Measurements from ENCODE around the gene NBAS. TPM values are rescaled to one million over a fixed set of nuclear protein-coding genes. Genes with fewer than 3 reads are reported as not detected.

The NBAS gene
- total RNA-seq, 1 donor from 2014 or later, result 61.6 TPM

- Mint-ChIP-seq H3K36me3 (ENCODE audit: low read depth) (peaks cover 11% of the 10 kb centered on the region), H3K27ac (ENCODE audit: unreplicated experiment) (no peak overlapping the region)
- no peak for TF ChIP-seq CTCF (conservative IDR thresholded peaks at IDR 0.05)
Measured at GRCh38 chr2:15383695-15384350, 177.3 kb downstream of the NBAS start.

GRCh38 chr2:15378148-15378908, 182.8 kb downstream of the NBAS start:
- H3K27ac Mint-ChIP-seq (ENCODE audit: unreplicated experiment), result no peak overlapping the region
- no peaks in the 10 kb centered on the region for H3K9me3 Mint-ChIP-seq
- no peak for TF ChIP-seq CTCF (conservative IDR thresholded peaks at IDR 0.05)
- peaks cover 15% of the 10 kb centered on the region for H3K36me3 Mint-ChIP-seq (ENCODE audit: low read depth)
- H3K4me3 Mint-ChIP-seq, result no peak overlapping the region
- no peak for DNase-seq (ENCODE audit: low read depth, low spot score)
- H3K4me1 Mint-ChIP-seq, result no peaks in the 10 kb centered on the region
- H3K27me3 Mint-ChIP-seq (ENCODE audit: low read depth), result no peaks in the 10 kb centered on the region

More at GRCh38 chr2:15383695-15384350, 177.3 kb downstream of the NBAS start:
- H3K27me3 Mint-ChIP-seq (ENCODE audit: low read depth), result no peaks in the 10 kb centered on the region
- H3K9me3 Mint-ChIP-seq, result no peaks in the 10 kb centered on the region
- DNase-seq (ENCODE audit: low read depth, low spot score), result no peak
- no peaks in the 10 kb centered on the region for H3K4me1 Mint-ChIP-seq
- H3K4me3 Mint-ChIP-seq, result no peak overlapping the region

- Mint-ChIP-seq H3K27me3 (ENCODE audit: low read depth) (no peaks in the 10 kb centered on the region), H3K36me3 (ENCODE audit: low read depth) (peaks cover 8% of the 10 kb centered on the region), H3K9me3 (no peaks in the 10 kb centered on the region), H3K27ac (ENCODE audit: unreplicated experiment) (no peak overlapping the region), H3K4me1 (no peaks in the 10 kb centered on the region), H3K4me3 (no peak overlapping the region)
- DNase-seq (ENCODE audit: low read depth, low spot score), result no peak
- TF ChIP-seq CTCF (conservative IDR thresholded peaks at IDR 0.05), result no peak
Measured at GRCh38 chr2:15377202-15377601, 183.9 kb downstream of the NBAS start.

GRCh38 chr2:15372019-15372418, 189.1 kb downstream of the NBAS start:
- no peak overlapping the region for H3K4me3 Mint-ChIP-seq

GRCh38 chr2:15369129-15369528, 192.0 kb downstream of the NBAS start:
- Mint-ChIP-seq H3K36me3 (ENCODE audit: low read depth) (peaks cover 12% of the 10 kb centered on the region), H3K4me3 (no peak overlapping the region), H3K27ac (ENCODE audit: unreplicated experiment) (no peak overlapping the region), H3K27me3 (ENCODE audit: low read depth) (no peaks in the 10 kb centered on the region), H3K4me1 (no peaks in the 10 kb centered on the region), H3K9me3 (no peaks in the 10 kb centered on the region)
- DNase-seq (ENCODE audit: low read depth, low spot score), result no peak
- no peak for TF ChIP-seq CTCF (conservative IDR thresholded peaks at IDR 0.05)

More at GRCh38 chr2:15372019-15372418, 189.1 kb downstream of the NBAS start:
- peaks cover 9% of the 10 kb centered on the region for H3K36me3 Mint-ChIP-seq (ENCODE audit: low read depth)
- H3K4me1 Mint-ChIP-seq, result no peaks in the 10 kb centered on the region
- no peak for DNase-seq (ENCODE audit: low read depth, low spot score)
- no peak for TF ChIP-seq CTCF (conservative IDR thresholded peaks at IDR 0.05)
- H3K9me3 Mint-ChIP-seq, result no peaks in the 10 kb centered on the region
- no peak overlapping the region for H3K27ac Mint-ChIP-seq (ENCODE audit: unreplicated experiment)
- no peaks in the 10 kb centered on the region for H3K27me3 Mint-ChIP-seq (ENCODE audit: low read depth)
